ENCODE data around the gene DCDC2C. TPM values are rescaled to one million over a fixed set of nuclear protein-coding genes. Genes with fewer than 3 reads are reported as not detected.

DCDC2C gene
- total RNA-seq, 1 experiment from 2014 or later = not detected

- H3K27ac ChIP-seq = no peak overlapping the region
- POLR2A ChIA-PET (ENCODE audit: unreplicated experiment) = no interaction called here
- CTCF ChIA-PET = no interaction called here
- no peak for DNase-seq
- intact Hi-C loops (cut with micrococcal nuclease; ENCODE audit: unreplicated experiment) = no loop called here
- H3K79me2 ChIP-seq (ENCODE audit: low read depth) = no peaks in the 10 kb centered on the region
- no peaks in the 10 kb centered on the region for H3K9me3 ChIP-seq (ENCODE audit: insufficient read depth, low read depth)
- BruUV-seq (replicated peaks) = no TSS peak
- TF ChIP-seq, protein P1, sequence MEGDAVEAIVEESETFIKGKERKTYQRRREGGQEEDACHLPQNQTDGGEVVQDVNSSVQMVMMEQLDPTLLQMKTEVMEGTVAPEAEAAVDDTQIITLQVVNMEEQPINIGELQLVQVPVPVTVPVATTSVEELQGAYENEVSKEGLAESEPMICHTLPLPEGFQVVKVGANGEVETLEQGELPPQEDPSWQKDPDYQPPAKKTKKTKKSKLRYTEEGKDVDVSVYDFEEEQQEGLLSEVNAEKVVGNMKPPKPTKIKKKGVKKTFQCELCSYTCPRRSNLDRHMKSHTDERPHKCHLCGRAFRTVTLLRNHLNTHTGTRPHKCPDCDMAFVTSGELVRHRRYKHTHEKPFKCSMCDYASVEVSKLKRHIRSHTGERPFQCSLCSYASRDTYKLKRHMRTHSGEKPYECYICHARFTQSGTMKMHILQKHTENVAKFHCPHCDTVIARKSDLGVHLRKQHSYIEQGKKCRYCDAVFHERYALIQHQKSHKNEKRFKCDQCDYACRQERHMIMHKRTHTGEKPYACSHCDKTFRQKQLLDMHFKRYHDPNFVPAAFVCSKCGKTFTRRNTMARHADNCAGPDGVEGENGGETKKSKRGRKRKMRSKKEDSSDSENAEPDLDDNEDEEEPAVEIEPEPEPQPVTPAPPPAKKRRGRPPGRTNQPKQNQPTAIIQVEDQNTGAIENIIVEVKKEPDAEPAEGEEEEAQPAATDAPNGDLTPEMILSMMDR (conservative IDR thresholded peaks at IDR 0.05) = no peak
- no peak for TF ChIP-seq EZH2 (IDR thresholded peaks at IDR 0.05; ENCODE audit: low read depth)
- no peak overlapping the region for H3K4me3 ChIP-seq
- no peak overlapping the region for H3K4me2 ChIP-seq
- H3K9me2 ChIP-seq (ENCODE audit: insufficient read depth) = no peaks in the 10 kb centered on the region
- no peaks in the 10 kb centered on the region for H3K4me1 ChIP-seq (replicated peaks; ENCODE audit: insufficient read depth)
- no peaks in the 10 kb centered on the region for H3K36me3 ChIP-seq (ENCODE audit: low read depth)
- no peaks in the 10 kb centered on the region for H4K20me1 ChIP-seq (ENCODE audit: insufficient read depth)
- H3K27me3 ChIP-seq (ENCODE audit: insufficient read depth, low read depth) = peaks cover 61% of the 10 kb centered on the region
- H3F3A ChIP-seq (ENCODE audit: insufficient read depth, low read depth) = peaks cover 12% of the 10 kb centered on the region; the same call in 1 of the 2 replicates
- no peak overlapping the region for H2AFZ ChIP-seq
Observed at GRCh38 chr2:3758906-3759305, 55.5 kb downstream of the DCDC2C start.

DNA sequence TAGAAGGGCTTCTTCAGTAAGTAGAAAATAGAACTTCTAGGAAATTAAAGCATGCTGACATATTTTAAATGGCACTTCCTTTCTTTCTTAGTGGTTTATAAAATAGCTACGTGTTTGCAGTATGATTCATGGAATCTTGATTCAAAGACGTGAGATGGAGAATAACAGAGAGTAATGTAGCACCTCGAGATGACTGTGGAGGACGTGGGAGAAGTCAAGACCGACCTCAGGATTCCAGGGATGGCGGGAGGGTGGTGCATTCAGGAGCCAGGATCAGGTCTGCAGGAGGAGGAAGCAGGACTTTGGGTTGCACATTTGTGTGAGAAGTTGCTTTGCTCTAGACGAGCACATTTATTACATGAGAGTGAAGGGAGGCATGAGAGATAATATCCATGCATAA, 56.0 kb downstream of the DCDC2C start:
- Histone ChIP-seq H3K36me3 (ENCODE audit: low read depth) (no peaks in the 10 kb centered on the region), H3K79me2 (ENCODE audit: low read depth) (no peaks in the 10 kb centered on the region), H3K9me2 (ENCODE audit: insufficient read depth) (no peaks in the 10 kb centered on the region), H3K27me3 (ENCODE audit: insufficient read depth, low read depth) (peaks cover 65% of the 10 kb centered on the region), H3K4me2 (no peak overlapping the region), H4K20me1 (ENCODE audit: insufficient read depth) (no peaks in the 10 kb centered on the region), H3K4me3 (no peak overlapping the region), H2AFZ (no peak overlapping the region), H3K27ac (no peak overlapping the region), H3K9me3 (ENCODE audit: insufficient read depth, low read depth) (no peaks in the 10 kb centered on the region), H3K4me1 (replicated peaks; ENCODE audit: insufficient read depth) (no peaks in the 10 kb centered on the region), H3F3A (ENCODE audit: insufficient read depth, low read depth) (peaks cover 12% of the 10 kb centered on the region; the same call in 1 of the 2 replicates)
- TF ChIP-seq EZH2 (IDR thresholded peaks at IDR 0.05; ENCODE audit: low read depth) = no peak
- TF ChIP-seq, protein P1 (conservative IDR thresholded peaks at IDR 0.05) = no peak
- ChIA-PET POLR2A (ENCODE audit: unreplicated experiment) (no interaction called here), CTCF (no interaction called here)
- intact Hi-C loops (cut with micrococcal nuclease; ENCODE audit: unreplicated experiment) = no loop called here
- no TSS peak for BruUV-seq (replicated peaks)
- no peak for DNase-seq

DNA sequence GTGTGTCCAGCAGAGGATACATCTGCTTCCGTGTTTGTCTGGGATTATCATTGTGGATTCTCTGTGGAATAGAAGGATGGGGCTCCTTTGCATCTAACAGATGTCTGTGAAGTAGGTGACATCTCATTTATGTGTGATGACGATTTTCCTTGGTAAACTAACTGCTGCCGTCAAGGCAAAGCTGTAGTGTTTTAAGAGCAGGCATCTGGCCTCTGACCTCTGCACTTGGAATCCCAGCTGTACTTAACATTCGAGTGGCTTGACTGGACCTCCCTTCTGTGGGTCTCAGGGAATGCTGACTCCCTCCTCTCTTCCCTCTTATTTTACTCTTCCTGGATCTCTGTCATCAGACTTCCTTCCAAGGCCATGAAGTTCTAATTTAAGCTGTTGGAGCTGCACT, 56.4 kb downstream of the DCDC2C start:
- H3K9me3 ChIP-seq (ENCODE audit: insufficient read depth, low read depth) = no peaks in the 10 kb centered on the region
- H3K36me3 ChIP-seq (ENCODE audit: low read depth) = no peaks in the 10 kb centered on the region
- no peak overlapping the region for H2AFZ ChIP-seq
- no peak overlapping the region for H3K27ac ChIP-seq
- no peak for TF ChIP-seq EZH2 (IDR thresholded peaks at IDR 0.05; ENCODE audit: low read depth)
- TF ChIP-seq, protein P1 (conservative IDR thresholded peaks at IDR 0.05) = no peak
- no TSS peak for BruUV-seq (replicated peaks)
- intact Hi-C loops (cut with micrococcal nuclease; ENCODE audit: unreplicated experiment) = no loop called here
- H3K27me3 ChIP-seq (ENCODE audit: insufficient read depth, low read depth) = peaks cover 69% of the 10 kb centered on the region
- no peaks in the 10 kb centered on the region for H4K20me1 ChIP-seq (ENCODE audit: insufficient read depth)
- no peak for DNase-seq
- H3K4me2 ChIP-seq = no peak overlapping the region
- CTCF ChIA-PET = no interaction called here
- H3K79me2 ChIP-seq (ENCODE audit: low read depth) = no peaks in the 10 kb centered on the region
- no peaks in the 10 kb centered on the region for H3K9me2 ChIP-seq (ENCODE audit: insufficient read depth)
- no peaks in the 10 kb centered on the region for H3K4me1 ChIP-seq (replicated peaks; ENCODE audit: insufficient read depth)
- no peak overlapping the region for H3K4me3 ChIP-seq
- H3F3A ChIP-seq (ENCODE audit: insufficient read depth, low read depth) = peaks cover 10% of the 10 kb centered on the region; the same call in 1 of the 2 replicates
- POLR2A ChIA-PET (ENCODE audit: unreplicated experiment) = no interaction called here

Measured in PC-9 (cell line).